Adrenal gland (tissue), 5 donors: ENCODE measurements around the gene HAS3.

Experiments
- CTCF ChIP-seq, 6 experiments: fragments of 450-650 bp in 4 of 6; fragments of 200-600 bp in 2 of 6; sonication (generic) in 1 of 6; IDR thresholded peaks; 1 replicate in 5 of 6; 2 replicates in 1 of 6; pipeline versions ENCODE4 v1.5.1 to v1.8.0; 2016 to 2021; ENCODE audit warnings: antibody characterized with exemption in 6 of 6, mild to moderate bottlenecking in 2 of 6, moderate library complexity in 1 of 6
- POLR2A ChIP-seq, 2 donors: fragments of 450-650 bp; IDR thresholded peaks; one replicate each; pipeline ENCODE4 v1.6.1; 2017; ENCODE audit warnings: antibody characterized with exemption in 2 of 2, mild to moderate bottlenecking in 2 of 2, moderate library complexity in 1 of 2
- donor health status: DM: no; HTN: no; CAD: no.

- TF ChIP-seq CTCF (IDR thresholded peaks at IDR 0.05) (no peak), POLR2A (IDR thresholded peaks at IDR 0.05) (no peak)
Observed at GRCh38 chr16:69072640-69072974, 32.8 kb upstream of the HAS3 start.
